IMR-90 (cell line): ENCODE results near the gene FAM149B1. TPM values are rescaled to one million over a fixed set of nuclear protein-coding genes. Genes with fewer than 3 reads are reported as not detected.
"Not testable (repeated sequence)": the region's sequence is repeated elsewhere in the genome, so short reads cannot be mapped to it uniquely, and the experiment has no call there.

Source experiments
- ATAC-seq: fragments of 200-7000 bp; cut with Tn5 transposase; 2 replicates; pipeline ENCODE4 v1.9.1; 2020; ENCODE audit warnings: low read depth, mild to moderate bottlenecking, moderate library complexity
- BruUV-seq: library from RNA; stranded (reverse); fragments of 400-500 nt; replicated peaks from 2 replicates; lab custom pipeline; 2021; lab: Mats Ljungman, UMichigan
- CTCF ChIA-PET: fragments of 300-600 bp; formaldehyde crosslinking; extraction: SDS; loops from one replicate; lab custom pipeline; 2021; ENCODE audit warnings: antibody characterized with exemption; lab: Yijun Ruan, JAX
- POLR2A ChIA-PET: fragments of 300-600 bp; sonication (Branson Sonifier 250); formaldehyde crosslinking; loops from one replicate; lab custom pipeline; 2022; ENCODE audit warnings: antibody characterized with exemption; ENCODE audit not compliant: unreplicated experiment; lab: Charles Lee
- DNase-seq: peaks from one replicate; pipeline ENCODE4 v3.0.0; 2013
- H2AFZ ChIP-seq: replicated peaks from 2 replicates; pipeline ENCODE3; 2013; ENCODE audit warnings: low read length, mild to moderate bottlenecking; ENCODE audit not compliant: poor library complexity
- H2AK5ac ChIP-seq: 2 replicates; pipeline ENCODE4 v1.6.1; 2013; ENCODE audit warnings: low read depth, low read length, inconsistent platforms
- H2AK9ac ChIP-seq: replicated peaks from 2 replicates; pipeline ENCODE3; 2013; ENCODE audit warnings: mild to moderate bottlenecking, low read depth, low read length, moderate library complexity; ENCODE audit not compliant: poor library complexity
- H2BK120ac ChIP-seq: 2 replicates; pipeline ENCODE4 v1.6.1; 2013; ENCODE audit warnings: low read depth, low read length, inconsistent platforms
- H2BK15ac ChIP-seq: 3 replicates; pipeline ENCODE4 v1.6.1; 2013; ENCODE audit warnings: low read depth, low read length, inconsistent platforms
- H2BK20ac ChIP-seq: 2 replicates; pipeline ENCODE4 v1.6.1; 2013; ENCODE audit warnings: low read depth, mild to moderate bottlenecking, inconsistent platforms, low read length, moderate library complexity
- H2BK5ac ChIP-seq: 2 replicates; pipeline ENCODE4 v1.6.1; 2013; ENCODE audit warnings: mild to moderate bottlenecking, low read depth, low read length, inconsistent platforms; ENCODE audit not compliant: poor library complexity, severe bottlenecking
- H3K14ac ChIP-seq: replicated peaks from 2 replicates; pipeline ENCODE4 v1.6.1; 2013; ENCODE audit warnings: low read depth, low read length, inconsistent platforms
- H3K18ac ChIP-seq: 2 replicates; pipeline ENCODE4 v1.6.1; 2013; ENCODE audit warnings: low read depth, low read length, control low read depth
- H3K23ac ChIP-seq: 2 replicates; pipeline ENCODE4 v1.6.1; 2013; ENCODE audit warnings: low read depth, low read length, inconsistent platforms
- H3K27ac ChIP-seq: 2 replicates; pipeline ENCODE4 v1.5.1; 2013; ENCODE audit warnings: mild to moderate bottlenecking, control low read depth, low read length; ENCODE audit not compliant: insufficient read depth
- H3K27me3 ChIP-seq: 2 replicates; pipeline ENCODE4 v1.6.1; 2013; ENCODE audit warnings: low read length; ENCODE audit not compliant: control insufficient read depth, insufficient read depth
- H3K36me3 ChIP-seq: 2 replicates; pipeline ENCODE4 v1.6.1; 2013; ENCODE audit warnings: low read length, mixed read lengths; ENCODE audit not compliant: control insufficient read depth, insufficient read depth
- H3K4ac ChIP-seq: 2 replicates; pipeline ENCODE4 v1.6.1; 2013; ENCODE audit warnings: low read depth, low read length, inconsistent platforms
- H3K4me1 ChIP-seq: 2 replicates; pipeline ENCODE4 v1.6.1; 2013; ENCODE audit warnings: low read length, mixed read lengths; ENCODE audit not compliant: control insufficient read depth, insufficient read depth
- H3K4me2 ChIP-seq: 2 replicates; pipeline ENCODE4 v1.6.1; 2013; ENCODE audit warnings: low read depth, mild to moderate bottlenecking, control low read depth, low read length, moderate library complexity
- H3K4me3 ChIP-seq: 2 replicates; pipeline ENCODE4 v1.5.1; 2013; ENCODE audit warnings: low read depth, mild to moderate bottlenecking, control low read depth, low read length, moderate library complexity; ENCODE audit not compliant: insufficient read depth
- H3K56ac ChIP-seq: 2 replicates; pipeline ENCODE4 v1.6.1; 2013; ENCODE audit warnings: low read length, inconsistent platforms; ENCODE audit not compliant: insufficient read depth; ENCODE audit errors: extremely low read depth
- H3K79me1 ChIP-seq, 2 experiments: 2 replicates each; pipeline ENCODE4 v1.6.1; 2013; ENCODE audit warnings: low read length in 2 of 2, inconsistent platforms in 1 of 2, low read depth in 1 of 2
- H3K9ac ChIP-seq: 2 replicates; pipeline ENCODE4 v1.6.1; 2013; ENCODE audit warnings: low read depth, low read length, control low read depth
- H3K9me1 ChIP-seq: 2 replicates; pipeline ENCODE4 v1.6.1; 2013; ENCODE audit warnings: low read length, inconsistent platforms; ENCODE audit not compliant: insufficient read depth
- H3K9me3 ChIP-seq: 2 replicates; pipeline ENCODE4 v1.6.1; 2013; ENCODE audit warnings: low read length; ENCODE audit not compliant: control insufficient read depth, insufficient read depth
- H4K20me1 ChIP-seq: 2 replicates; pipeline ENCODE4 v1.6.1; 2013; ENCODE audit warnings: low read length, inconsistent platforms; ENCODE audit not compliant: insufficient read depth
- H4K5ac ChIP-seq: 2 replicates; pipeline ENCODE4 v1.6.1; 2013; ENCODE audit warnings: mild to moderate bottlenecking, low read depth, low read length, control low read depth
- H4K8ac ChIP-seq, 2 experiments: 2 replicates each; pipeline ENCODE4 v1.6.1; 2013; ENCODE audit warnings: low read depth in 2 of 2, low read length in 2 of 2, control low read depth in 1 of 2, inconsistent platforms in 1 of 2
- H4K91ac ChIP-seq: 2 replicates; pipeline ENCODE4 v1.6.1; 2013; ENCODE audit warnings: low read depth, low read length, inconsistent platforms; ENCODE audit not compliant: insufficient read depth
- WGBS, 2 experiments: methylation state at CpG; one replicate each; pipeline versions ENCODE4 v1.1.5 to v1.1.7; 2013; ENCODE audit warnings: missing lambda C conversion rate in 2 of 2; ENCODE audit not compliant: insufficient read length in 1 of 2; ENCODE audit errors: extremely low coverage in 2 of 2; 5-methylcytosine and 5-hydroxymethylcytosine counted together
- dilution Hi-C: fragments of 300-500 bp; cut with HindIII; formaldehyde crosslinking; loops from one replicate; pipeline ENCODE4 v1.14.3; 2018; ENCODE audit warnings: low sequenced_read_pairs; ENCODE audit not compliant: unreplicated experiment
- in situ Hi-C: fragments of 300-500 bp; cut with MboI; formaldehyde crosslinking; loops from 3 replicates; pipeline ENCODE4 v1.14.3; 2019; ENCODE audit warnings: low sequenced_read_pairs, inconsistent platforms, mixed read lengths
- intact Hi-C: fragments of 100-400 bp; cut with micrococcal nuclease; formaldehyde crosslinking; loops from 2 replicates; pipeline ENCODE4 v1.10.0; 2022
- polyA plus RNA-seq, 3 experiments: library from polyadenylated mRNA; depleted of rRNA; stranded (reverse); fragments of >200 nt; gene quantifications; 2 replicates each; pipeline ENCODE4 v1.2.3, GENCODE V29; 2012; ENCODE audit warnings: low replicate concordance in 1 of 3
- total RNA-seq: library from RNA; depleted of rRNA; stranded (reverse); fragments of >200 nt; gene quantifications from 2 replicates; pipeline ENCODE4 v1.2.3, GENCODE V29; 2012

FAM149B1 gene
- total and polyA plus RNA-seq, 2 of the 4 experiments (the other 2 are of a cell fraction): 21.7 to 28.3 TPM

DNA sequence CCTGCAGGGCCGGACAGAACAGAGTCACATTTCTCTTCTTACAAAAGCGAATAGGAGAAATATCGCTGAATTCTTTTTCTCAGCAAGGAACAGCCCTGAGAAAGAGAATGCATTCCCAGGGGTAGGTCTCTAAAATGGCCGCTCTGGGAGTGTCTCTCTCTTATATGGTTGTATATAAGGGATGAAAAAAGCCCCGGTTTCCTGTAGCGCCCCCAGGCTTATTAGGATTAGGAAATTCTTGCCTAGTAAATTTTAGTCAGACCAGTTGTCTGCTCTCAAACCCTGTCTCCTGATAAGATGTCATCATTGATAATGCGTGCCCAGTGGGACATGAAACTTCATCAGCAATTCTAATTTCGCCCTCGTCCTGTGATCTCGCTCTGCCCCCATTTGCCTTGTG is 90.7 kb downstream of the FAM149B1 start:
- H3K9me1 ChIP-seq, H3K14ac ChIP-seq, BruUV-seq, H4K5ac ChIP-seq, H4K91ac ChIP-seq, H2AK9ac ChIP-seq, H2AFZ ChIP-seq, POLR2A ChIA-PET, dilution Hi-C loops, H3K56ac ChIP-seq, H2BK5ac ChIP-seq, H3K27ac ChIP-seq, H3K18ac ChIP-seq, H3K36me3 ChIP-seq, H3K4ac ChIP-seq, H2AK5ac ChIP-seq, H3K4me2 ChIP-seq, H3K79me1 ChIP-seq, H4K20me1 ChIP-seq, H2BK20ac ChIP-seq, DNase-seq, H3K27me3 ChIP-seq, ATAC-seq, H3K4me1 ChIP-seq, H3K23ac ChIP-seq, H4K8ac ChIP-seq, H2BK120ac ChIP-seq, H3K9me3 ChIP-seq, H3K4me3 ChIP-seq, H2BK15ac ChIP-seq, H3K9ac ChIP-seq, CTCF ChIA-PET: not testable (repeated sequence)
- WGBS, 2 experiments: 100% methylated on average over 5 of the region's 10 CpGs; no CpG with 5 or more reads in 1 of the 2 experiments
- in situ Hi-C loops (loop anchor here (25.0 kb wide), 1 partner anchor 379 kb away; the partner anchor contains the start of gene MYOZ1), intact Hi-C loops (loop anchor here (10.0 kb wide), 1 partner anchor 236 kb away; the partner anchor contains the start of gene PPP3CB)
